Lung (tissue), 12 donors: Measurements from ENCODE around the gene TMEM200C. TPM values are rescaled to one million over a fixed set of nuclear protein-coding genes. Genes with fewer than 3 reads are reported as not detected.
A peak's percentile ranks its signal among the peaks of the same experiment; 100 is the strongest.

Source experiments
- ATAC-seq: fragments of 200-7000 bp; cut with Tn5 transposase; one replicate; pipeline ENCODE4 v1.9.1; 2020; ENCODE audit warnings: moderate number of reproducible peaks; ENCODE audit not compliant: insufficient read depth, low FRiP score
- DNase-seq, 3 donors: peaks; one replicate each; pipeline ENCODE4 v3.0.0-alpha.2; 2013 to 2017
- H3K27ac ChIP-seq, 2 donors: one replicate each; pipeline ENCODE4 v1.5.1; 2013; ENCODE audit warnings: mild to moderate bottlenecking in 2 of 2, moderate library complexity in 2 of 2, control low read depth in 1 of 2, inconsistent platforms in 1 of 2, low read depth in 1 of 2, low read length in 1 of 2
- H3K27me3 ChIP-seq, 3 donors: one replicate each; pipeline ENCODE4 v1.5.1; 2013; ENCODE audit warnings: low read length in 2 of 3; ENCODE audit not compliant: control insufficient read depth in 3 of 3, insufficient read depth in 3 of 3
- H3K36me3 ChIP-seq, 4 donors: one replicate each; pipeline ENCODE4 v1.5.1; 2013; ENCODE audit warnings: low read length in 4 of 4, mild to moderate bottlenecking in 1 of 4, moderate library complexity in 1 of 4; ENCODE audit not compliant: control insufficient read depth in 4 of 4, insufficient read depth in 4 of 4
- H3K4me1 ChIP-seq, 5 donors: one replicate each; pipeline ENCODE4 v1.5.1; 2013; ENCODE audit warnings: low read length in 5 of 5, mild to moderate bottlenecking in 2 of 5, moderate library complexity in 1 of 5; ENCODE audit not compliant: control insufficient read depth in 5 of 5, insufficient read depth in 5 of 5
- H3K4me3 ChIP-seq: one replicate; pipeline ENCODE4 v1.5.1; 2013; ENCODE audit warnings: mild to moderate bottlenecking, control low read depth, moderate library complexity
- H3K9ac ChIP-seq, 2 donors: one replicate each; pipeline ENCODE4 v1.5.1; 2013; ENCODE audit warnings: low read length in 2 of 2, control low read depth in 1 of 2; ENCODE audit not compliant: insufficient read depth in 1 of 2
- H3K9me3 ChIP-seq, 4 donors: one replicate each; pipeline ENCODE4 v1.5.1; 2013; ENCODE audit warnings: low read length in 3 of 4, mild to moderate bottlenecking in 1 of 4, moderate library complexity in 1 of 4; ENCODE audit not compliant: control insufficient read depth in 4 of 4, insufficient read depth in 3 of 4
- WGBS, 2 donors: extraction: QIAGEN DNeasy Blood & Tissue Kit; methylation state at CpG; one replicate each; pipeline ENCODE4 v1.1.7; 2013; 5-methylcytosine and 5-hydroxymethylcytosine counted together
- polyA plus RNA-seq, 2 donors: library from polyadenylated mRNA; stranded (reverse); fragments of 200-250 nt; gene quantifications; one replicate each; pipeline ENCODE4 v1.2.1, GENCODE V29; 2013
- total RNA-seq, 2 donors: library from RNA; depleted of rRNA in 1 of 2; stranded (reverse); fragments of >200 nt in 1 of 2; gene quantifications; one replicate each; pipeline ENCODE4 v1.2.1, GENCODE V29; 2014 to 2021
- TF ChIP-seq, protein P1 (sequence below): IDR thresholded peaks from 2 replicates; pipeline ENCODE4 v1.5.1; 2012; ENCODE audit warnings: mild to moderate bottlenecking; ENCODE audit errors: control extremely low read depth, extremely low read depth
- donor health status: control.
- donor health status: control.
- donor health status: Bipolar disorder and iron deficiency.
- donor health status: healthy.
- donor health status: DM: yes; HTN: yes; CAD: no.

The TMEM200C gene
- total and polyA plus RNA-seq, 4 donors: 0.12 to 1.3 (median 0.39) TPM

DNA sequence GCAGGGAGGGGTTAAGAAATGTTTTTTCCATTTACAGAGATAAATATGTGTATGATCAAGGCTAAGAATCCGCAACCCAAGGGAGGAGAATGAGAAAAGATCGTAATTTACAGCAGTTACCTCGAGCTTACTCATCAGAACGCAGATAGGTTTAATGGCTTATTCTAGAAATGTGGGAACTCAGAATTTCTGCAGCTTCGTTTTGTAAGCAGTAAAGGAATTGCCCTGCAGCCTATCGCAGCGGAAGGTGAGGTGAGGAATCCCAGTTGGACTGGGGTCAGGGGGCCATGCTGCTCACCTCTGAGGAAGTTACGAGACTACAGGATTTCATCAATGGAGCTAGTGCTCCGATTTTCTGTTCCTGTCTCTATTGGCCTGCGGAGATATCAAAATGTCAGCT lies 8.1 kb upstream of the TMEM200C start:
- Histone ChIP-seq H3K27ac (no peak overlapping the region), H3K4me1 (peaks cover 0 to 5% (median 0%) of the 10 kb centered on the region in 5 donors), H3K36me3 (no peaks in the 10 kb centered on the region), H3K9me3 (no peaks in the 10 kb centered on the region), H3K27me3 (no peaks in the 10 kb centered on the region), H3K4me3 (no peak overlapping the region), H3K9ac (no peak overlapping the region)
- TF ChIP-seq, protein P1, sequence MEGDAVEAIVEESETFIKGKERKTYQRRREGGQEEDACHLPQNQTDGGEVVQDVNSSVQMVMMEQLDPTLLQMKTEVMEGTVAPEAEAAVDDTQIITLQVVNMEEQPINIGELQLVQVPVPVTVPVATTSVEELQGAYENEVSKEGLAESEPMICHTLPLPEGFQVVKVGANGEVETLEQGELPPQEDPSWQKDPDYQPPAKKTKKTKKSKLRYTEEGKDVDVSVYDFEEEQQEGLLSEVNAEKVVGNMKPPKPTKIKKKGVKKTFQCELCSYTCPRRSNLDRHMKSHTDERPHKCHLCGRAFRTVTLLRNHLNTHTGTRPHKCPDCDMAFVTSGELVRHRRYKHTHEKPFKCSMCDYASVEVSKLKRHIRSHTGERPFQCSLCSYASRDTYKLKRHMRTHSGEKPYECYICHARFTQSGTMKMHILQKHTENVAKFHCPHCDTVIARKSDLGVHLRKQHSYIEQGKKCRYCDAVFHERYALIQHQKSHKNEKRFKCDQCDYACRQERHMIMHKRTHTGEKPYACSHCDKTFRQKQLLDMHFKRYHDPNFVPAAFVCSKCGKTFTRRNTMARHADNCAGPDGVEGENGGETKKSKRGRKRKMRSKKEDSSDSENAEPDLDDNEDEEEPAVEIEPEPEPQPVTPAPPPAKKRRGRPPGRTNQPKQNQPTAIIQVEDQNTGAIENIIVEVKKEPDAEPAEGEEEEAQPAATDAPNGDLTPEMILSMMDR: no peak
- ATAC-seq: no peak
- no peak for DNase-seq
- WGBS, 2 donors: 81 to 89% methylated on average over 10 of the region's 10 CpGs

DNA sequence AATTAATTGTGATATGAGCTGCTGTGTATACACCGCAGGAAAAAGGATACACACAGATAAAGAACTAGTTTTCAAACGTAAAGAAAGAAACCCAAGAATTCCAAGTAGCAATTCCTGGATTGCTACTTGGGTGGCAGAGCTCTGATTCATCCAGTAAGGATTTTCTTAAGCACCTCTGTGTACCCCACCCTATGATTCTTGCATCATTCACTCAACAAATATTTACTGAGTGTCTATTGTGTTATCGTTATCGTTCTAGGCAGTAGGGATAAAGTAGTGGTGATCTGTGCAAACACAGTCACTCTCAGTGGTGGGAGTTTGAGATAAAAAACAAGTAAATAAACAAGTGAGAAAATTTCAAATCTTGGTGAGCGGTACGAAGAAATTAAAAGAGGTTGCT lies 4.9 kb upstream of the TMEM200C start:
- ATAC-seq (peak; percentile 38), DNase-seq (no peak)
- TF ChIP-seq, protein P1: no peak
- H3K27me3 ChIP-seq: peaks cover 0 to 17% (median 0%) of the 10 kb centered on the region in 3 donors
- H3K4me3 ChIP-seq: no peak overlapping the region
- no peaks in the 10 kb centered on the region for H3K36me3 ChIP-seq
- H3K9me3 ChIP-seq: no peaks in the 10 kb centered on the region
- WGBS, 2 donors: 70 to 72% methylated on average over 6 of the region's 6 CpGs
- H3K9ac ChIP-seq: no peak overlapping the region
- no peak overlapping the region for H3K27ac ChIP-seq
- H3K4me1 ChIP-seq: peaks cover 0 to 20% (median 4%) of the 10 kb centered on the region in 5 donors

DNA sequence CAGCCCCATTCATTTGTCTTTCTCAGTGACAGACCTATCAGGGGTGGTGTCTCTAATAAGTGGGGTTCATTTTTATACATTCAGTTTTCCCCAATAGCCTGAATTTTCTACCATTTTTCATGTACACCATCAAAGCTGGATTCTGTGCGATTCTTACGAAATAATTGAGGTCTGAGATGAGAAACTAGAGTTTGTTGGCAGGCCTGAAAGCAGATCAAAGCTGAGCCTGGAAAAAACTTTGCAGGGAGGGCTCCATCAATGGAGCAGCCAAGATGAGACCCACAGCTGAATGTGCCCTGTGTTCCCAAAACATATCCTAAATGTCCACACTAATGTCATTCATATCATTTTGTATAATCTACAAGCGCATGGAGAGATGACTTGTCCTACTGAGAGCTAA lies 4.5 kb upstream of the TMEM200C start:
- Histone ChIP-seq H3K4me1 (peaks cover 0 to 20% (median 5%) of the 10 kb centered on the region in 5 donors), H3K4me3 (no peak overlapping the region), H3K27me3 (peaks cover 0 to 17% (median 0%) of the 10 kb centered on the region in 3 donors), H3K9ac (no peak overlapping the region), H3K9me3 (no peaks in the 10 kb centered on the region), H3K27ac (no peak overlapping the region), H3K36me3 (no peaks in the 10 kb centered on the region)
- no peak for ATAC-seq
- peak; percentile 36 to 81 (median 75) for DNase-seq
- TF ChIP-seq, protein P1: no peak
- WGBS, 2 donors: 89 to 93% methylated on average over 3 of the region's 3 CpGs
